Stimulated activated CD4-positive, alpha-beta T cell treated with anti-CD3 and anti-CD28 coated beads, TNF-alpha, amount 100 ng/mL, for 48 hours (primary cell): Measurements from ENCODE around the gene SMIM32.

Experiments used
- DNase-seq, 3 donors: peaks; one replicate each; pipeline ENCODE4 v3.0.0-alpha.2; 2020; ENCODE audit warnings: low read depth in 3 of 3

SMIM32 gene

GRCh38 chr5:136192526-136193321 lies at the start of gene SMIM32:
TSS of gene SMIM32 (minus strand) at chr5:136193162. CDS start at chr5:136192524, 638 bp downstream.
- no peak for DNase-seq

- no peak for DNase-seq
Observed at GRCh38 chr5:136242611-136243010, 49.6 kb upstream of the SMIM32 start.

- DNase-seq = no peak
Observed at GRCh38 chr5:136242136-136242535, 49.2 kb upstream of the SMIM32 start.

GRCh38 chr5:136240894-136241293 lies 47.9 kb upstream of the SMIM32 start:
- no peak for DNase-seq

- DNase-seq = no peak
Observed at GRCh38 chr5:136236479-136237083, 43.6 kb upstream of the SMIM32 start.

- DNase-seq = no peak
Observed at GRCh38 chr5:136235321-136235720, 42.4 kb upstream of the SMIM32 start.

GRCh38 chr5:136232316-136232715 lies 39.4 kb upstream of the SMIM32 start:
- DNase-seq = no peak

GRCh38 chr5:136230176-136230575 lies 37.2 kb upstream of the SMIM32 start:
- DNase-seq = no peak

- DNase-seq = no peak
Observed at GRCh38 chr5:136228136-136228757, 35.3 kb upstream of the SMIM32 start.

GRCh38 chr5:136226401-136226800 lies 33.4 kb upstream of the SMIM32 start:
- DNase-seq = no peak

- DNase-seq = no peak
Observed at GRCh38 chr5:136225796-136226195, 32.8 kb upstream of the SMIM32 start.

GRCh38 chr5:136222580-136223235 lies 29.7 kb upstream of the SMIM32 start:
- no peak for DNase-seq

- DNase-seq = no peak
Observed at GRCh38 chr5:136221340-136221739, 28.4 kb upstream of the SMIM32 start.

- DNase-seq = no peak
Observed at GRCh38 chr5:136216230-136216629, 23.3 kb upstream of the SMIM32 start.

- no peak for DNase-seq
Observed at GRCh38 chr5:136215812-136216211, 22.9 kb upstream of the SMIM32 start.

- no peak for DNase-seq
Observed at GRCh38 chr5:136213919-136214493, 21.0 kb upstream of the SMIM32 start.

- peak in 2 of 3 donors; percentile 16 to 32 for DNase-seq
Observed at GRCh38 chr5:136212252-136212721, 19.3 kb upstream of the SMIM32 start.

GRCh38 chr5:136211282-136212040 lies 18.5 kb upstream of the SMIM32 start:
- DNase-seq = no peak

- DNase-seq = no peak
Observed at GRCh38 chr5:136210259-136210658, 17.3 kb upstream of the SMIM32 start.

GRCh38 chr5:136209346-136209910 lies 16.5 kb upstream of the SMIM32 start:
- DNase-seq = no peak

GRCh38 chr5:136208916-136209315 lies 16.0 kb upstream of the SMIM32 start:
- DNase-seq = no peak
